T-helper 2 cell (primary cell): Measurements from ENCODE around the gene STXBP6.

Experiments used
- DNase-seq, 5 experiments: peaks; one replicate each; pipeline versions ENCODE4 v3.0.0 to v3.0.0-alpha.2; 2012 to 2022

STXBP6 gene

GRCh38 chr14:25011095-25011494 lies 38.9 kb downstream of the STXBP6 start:
- no peak for DNase-seq

- DNase-seq, result no peak
These were observed 39.5 kb downstream of the STXBP6 start for GRCh38 chr14:25010471-25010870.

GRCh38 chr14:25009891-25010290 lies 40.1 kb downstream of the STXBP6 start:
- DNase-seq, result no peak

- no peak for DNase-seq
These were observed 42.1 kb downstream of the STXBP6 start for GRCh38 chr14:25007832-25008231.

- DNase-seq, result no peak
These were observed 42.8 kb downstream of the STXBP6 start for GRCh38 chr14:25006961-25007795.

- no peak for DNase-seq
These were observed 43.9 kb downstream of the STXBP6 start for GRCh38 chr14:25006031-25006430.

GRCh38 chr14:25004389-25004809 lies 45.5 kb downstream of the STXBP6 start:
- DNase-seq, result no peak

- DNase-seq, result no peak
These were observed 46.4 kb downstream of the STXBP6 start for GRCh38 chr14:25003537-25003936.

- DNase-seq, result no peak
These were observed 48.3 kb downstream of the STXBP6 start for GRCh38 chr14:25001601-25002000.

GRCh38 chr14:25001156-25001555 lies 48.8 kb downstream of the STXBP6 start:
- DNase-seq, result no peak

- no peak for DNase-seq
These were observed 50.8 kb downstream of the STXBP6 start for GRCh38 chr14:24999157-24999556.

- no peak for DNase-seq
These were observed 52.8 kb downstream of the STXBP6 start for GRCh38 chr14:24996930-24997725.

- no peak for DNase-seq
These were observed 54.9 kb downstream of the STXBP6 start for GRCh38 chr14:24995016-24995415.

- DNase-seq, result no peak
These were observed 56.3 kb downstream of the STXBP6 start for GRCh38 chr14:24993631-24994030.

GRCh38 chr14:24992624-24993360 lies 57.2 kb downstream of the STXBP6 start:
- DNase-seq, result no peak

- no peak for DNase-seq
These were observed 58.1 kb downstream of the STXBP6 start for GRCh38 chr14:24991821-24992220.

- no peak for DNase-seq
These were observed 58.7 kb downstream of the STXBP6 start for GRCh38 chr14:24991288-24991687.

GRCh38 chr14:24990773-24991172 lies 59.2 kb downstream of the STXBP6 start:
- DNase-seq, result no peak

- DNase-seq, result no peak
These were observed 59.9 kb downstream of the STXBP6 start for GRCh38 chr14:24990050-24990449.

- no peak for DNase-seq
These were observed 61.2 kb downstream of the STXBP6 start for GRCh38 chr14:24988760-24989159.

GRCh38 chr14:24986206-24986893 lies 63.6 kb downstream of the STXBP6 start:
- no peak for DNase-seq

- no peak for DNase-seq
These were observed 64.9 kb downstream of the STXBP6 start for GRCh38 chr14:24984846-24985589.
